Neuronal stem cell (in vitro differentiated cells): ENCODE measurements around the gene ETV5.

ENCODE experiments used
- DNase-seq: peaks from one replicate; pipeline ENCODE4 v3.0.0-alpha.2; 2013; ENCODE audit warnings: low spot score
- H2AFZ ChIP-seq: one replicate; pipeline ENCODE4 v1.6.1; 2013; ENCODE audit warnings: mild to moderate bottlenecking, low read length, inconsistent platforms
- H2AK5ac ChIP-seq: 2 replicates; pipeline ENCODE4 v1.6.1; 2013; ENCODE audit warnings: low read depth, mild to moderate bottlenecking, inconsistent platforms, low read length, moderate library complexity, mixed read lengths
- H2BK120ac ChIP-seq: 2 replicates; pipeline ENCODE4 v1.6.1; 2013; ENCODE audit warnings: low read depth, mild to moderate bottlenecking, inconsistent platforms, low read length, moderate library complexity, mixed read lengths
- H2BK12ac ChIP-seq: one replicate; pipeline ENCODE4 v1.6.1; 2013; ENCODE audit warnings: low read length, inconsistent platforms
- H2BK15ac ChIP-seq: 2 replicates; pipeline ENCODE4 v1.6.1; 2013; ENCODE audit warnings: mild to moderate bottlenecking, low read length, inconsistent platforms, mixed read lengths
- H2BK5ac ChIP-seq: one replicate; pipeline ENCODE4 v1.6.1; 2013; ENCODE audit warnings: inconsistent platforms, mild to moderate bottlenecking, low read length, moderate library complexity
- H3K14ac ChIP-seq: one replicate; pipeline ENCODE4 v1.6.1; 2013; ENCODE audit warnings: low read length, inconsistent platforms
- H3K18ac ChIP-seq: 2 replicates; pipeline ENCODE4 v1.6.1; 2013; ENCODE audit warnings: low read length, inconsistent platforms
- H3K23ac ChIP-seq: 2 replicates; pipeline ENCODE4 v1.6.1; 2013; ENCODE audit warnings: low read depth, mild to moderate bottlenecking, mixed read lengths, low read length, inconsistent platforms; ENCODE audit not compliant: poor library complexity
- H3K27ac ChIP-seq: replicated peaks from 3 replicates; pipeline ENCODE4 v1.5.1; 2013; ENCODE audit warnings: low read length, inconsistent platforms
- H3K27me3 ChIP-seq, 3 experiments: 2 replicates each; pipeline ENCODE4 v1.6.1; 2013; ENCODE audit warnings: low read length in 3 of 3, mild to moderate bottlenecking in 2 of 3, inconsistent platforms in 1 of 3, low read depth in 1 of 3, mixed read lengths in 1 of 3, moderate library complexity in 1 of 3; ENCODE audit not compliant: control insufficient read depth in 3 of 3, insufficient read depth in 3 of 3
- H3K36me3 ChIP-seq, 2 donors: replicated peaks in 1 of 2; 2 replicates each; pipeline ENCODE4 v1.6.1; 2013; ENCODE audit warnings: low read length in 2 of 2; ENCODE audit not compliant: control insufficient read depth in 2 of 2, insufficient read depth in 2 of 2
- H3K4ac ChIP-seq: 2 replicates; pipeline ENCODE4 v1.6.1; 2013; ENCODE audit warnings: inconsistent platforms, mild to moderate bottlenecking, low read length, moderate library complexity
- H3K4me1 ChIP-seq, 2 donors: 1 replicate in 1 of 2; 2 replicates in 1 of 2; pipeline ENCODE4 v1.6.1; 2013; ENCODE audit warnings: low read length in 2 of 2, low read depth in 1 of 2; ENCODE audit not compliant: control insufficient read depth in 2 of 2, insufficient read depth in 1 of 2
- H3K4me2 ChIP-seq: one replicate; pipeline ENCODE4 v1.6.1; 2013; ENCODE audit warnings: mild to moderate bottlenecking, low read length, inconsistent platforms; ENCODE audit not compliant: insufficient read depth, poor library complexity, severe bottlenecking
- H3K4me3 ChIP-seq, 2 donors: 2 replicates each; pipeline ENCODE4 v1.5.1; 2013; ENCODE audit warnings: low read length in 2 of 2, mild to moderate bottlenecking in 2 of 2, inconsistent platforms in 1 of 2, moderate library complexity in 1 of 2
- H3K79me1 ChIP-seq: one replicate; pipeline ENCODE4 v1.6.1; 2013; ENCODE audit warnings: low read depth, mild to moderate bottlenecking, inconsistent platforms, low read length, moderate library complexity
- H3K9ac ChIP-seq: one replicate; pipeline ENCODE4 v1.6.1; 2013; ENCODE audit warnings: mild to moderate bottlenecking, low read depth, low read length, inconsistent platforms; ENCODE audit not compliant: poor library complexity
- H3K9me3 ChIP-seq, 2 donors: replicated peaks in 1 of 2; 2 replicates each; pipeline versions ENCODE3 to v1.6.1; 2013; ENCODE audit warnings: low read length in 2 of 2, mild to moderate bottlenecking in 2 of 2, inconsistent platforms in 1 of 2, low read depth in 1 of 2, mixed read lengths in 1 of 2, moderate library complexity in 1 of 2; ENCODE audit not compliant: control insufficient read depth in 2 of 2, insufficient read depth in 1 of 2
- H4K8ac ChIP-seq: one replicate; pipeline ENCODE4 v1.6.1; 2013; ENCODE audit warnings: low read depth, mild to moderate bottlenecking, inconsistent platforms, low read length, moderate library complexity
- H4K91ac ChIP-seq: one replicate; pipeline ENCODE4 v1.6.1; 2013; ENCODE audit warnings: low read length, low read depth, mild to moderate bottlenecking, inconsistent platforms; ENCODE audit not compliant: poor library complexity
- WGBS, 2 donors: extraction: QIAGEN DNeasy Blood & Tissue Kit; methylation state at CpG; one replicate each; pipeline ENCODE4 v1.1.7; 2013; ENCODE audit warnings: missing lambda C conversion rate in 2 of 2, mixed read lengths in 1 of 2; ENCODE audit not compliant: insufficient read length in 2 of 2, insufficient replicate concordance in 1 of 2; ENCODE audit errors: extremely low coverage in 2 of 2; 5-methylcytosine and 5-hydroxymethylcytosine counted together

The ETV5 gene

DNA sequence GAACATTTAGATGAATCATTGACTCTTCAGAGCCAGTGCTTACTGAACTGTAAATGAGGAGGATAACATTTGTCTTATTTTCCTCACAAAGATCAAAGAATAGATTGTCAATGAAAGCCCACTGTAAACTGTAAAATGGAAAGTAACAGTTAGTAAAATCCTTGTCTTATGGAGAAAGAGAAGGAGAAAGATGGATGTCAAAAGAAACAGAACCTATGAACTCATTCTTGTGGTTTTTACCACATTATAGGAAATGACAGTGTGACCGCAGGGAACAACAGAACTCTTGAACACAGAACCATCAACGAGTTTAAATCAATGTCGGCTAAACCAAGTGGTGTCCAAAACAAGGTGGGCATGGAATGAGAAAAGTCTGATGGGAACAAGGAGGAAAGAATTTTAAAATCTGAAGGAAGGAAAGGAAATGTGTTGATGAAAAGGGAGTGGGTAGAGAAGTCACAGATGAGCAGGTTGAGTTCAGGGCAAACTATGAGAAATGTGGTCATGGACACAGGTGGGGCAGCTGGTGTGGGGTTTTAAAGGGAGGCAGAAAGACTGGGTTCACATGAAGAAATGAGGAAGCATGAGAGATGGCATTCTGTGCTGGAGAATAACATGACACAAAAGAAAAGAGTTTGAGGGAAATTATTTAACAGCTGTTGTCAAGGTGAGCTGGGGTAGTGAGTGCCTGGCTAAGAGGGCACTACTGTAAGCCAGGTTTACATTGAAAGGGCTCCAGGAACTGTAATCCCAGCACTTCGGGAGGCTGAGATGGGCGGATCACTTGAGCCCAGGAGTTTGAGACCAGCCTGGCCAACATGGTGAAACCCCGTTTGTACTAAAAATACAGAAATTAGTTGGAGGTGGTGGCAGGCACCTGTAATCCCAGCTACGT is 42.4 kb upstream of the ETV5 start:
- H4K8ac ChIP-seq: no peak overlapping the region
- no peaks in the 10 kb centered on the region for H3K36me3 ChIP-seq
- WGBS, 2 donors: no CpG with 5 or more reads among the region's 7 CpGs
- H2AFZ ChIP-seq: no peak overlapping the region
- H3K4me1 ChIP-seq: peaks cover 0 to 2% of the 10 kb centered on the region in 2 donors
- no peaks in the 10 kb centered on the region for H3K9me3 ChIP-seq
- DNase-seq: no peak
- no peak overlapping the region for H3K14ac ChIP-seq
- no peak overlapping the region for H3K4me3 ChIP-seq
- no peak overlapping the region for H3K9ac ChIP-seq
- H2BK15ac ChIP-seq: no peak overlapping the region
- H3K4ac ChIP-seq: no peak overlapping the region
- no peak overlapping the region for H3K23ac ChIP-seq
- H3K27ac ChIP-seq: no peak overlapping the region
- H2BK12ac ChIP-seq: no peak overlapping the region
- peaks cover 0 to 15% (median 0%) of the 10 kb centered on the region in 3 experiments for H3K27me3 ChIP-seq
- H2BK5ac ChIP-seq: no peak overlapping the region
- H2BK120ac ChIP-seq: no peak overlapping the region
- no peak overlapping the region for H3K18ac ChIP-seq
- no peak overlapping the region for H3K4me2 ChIP-seq
- H2AK5ac ChIP-seq: no peak overlapping the region
- no peak overlapping the region for H4K91ac ChIP-seq
- H3K79me1 ChIP-seq: no peaks in the 10 kb centered on the region

DNA sequence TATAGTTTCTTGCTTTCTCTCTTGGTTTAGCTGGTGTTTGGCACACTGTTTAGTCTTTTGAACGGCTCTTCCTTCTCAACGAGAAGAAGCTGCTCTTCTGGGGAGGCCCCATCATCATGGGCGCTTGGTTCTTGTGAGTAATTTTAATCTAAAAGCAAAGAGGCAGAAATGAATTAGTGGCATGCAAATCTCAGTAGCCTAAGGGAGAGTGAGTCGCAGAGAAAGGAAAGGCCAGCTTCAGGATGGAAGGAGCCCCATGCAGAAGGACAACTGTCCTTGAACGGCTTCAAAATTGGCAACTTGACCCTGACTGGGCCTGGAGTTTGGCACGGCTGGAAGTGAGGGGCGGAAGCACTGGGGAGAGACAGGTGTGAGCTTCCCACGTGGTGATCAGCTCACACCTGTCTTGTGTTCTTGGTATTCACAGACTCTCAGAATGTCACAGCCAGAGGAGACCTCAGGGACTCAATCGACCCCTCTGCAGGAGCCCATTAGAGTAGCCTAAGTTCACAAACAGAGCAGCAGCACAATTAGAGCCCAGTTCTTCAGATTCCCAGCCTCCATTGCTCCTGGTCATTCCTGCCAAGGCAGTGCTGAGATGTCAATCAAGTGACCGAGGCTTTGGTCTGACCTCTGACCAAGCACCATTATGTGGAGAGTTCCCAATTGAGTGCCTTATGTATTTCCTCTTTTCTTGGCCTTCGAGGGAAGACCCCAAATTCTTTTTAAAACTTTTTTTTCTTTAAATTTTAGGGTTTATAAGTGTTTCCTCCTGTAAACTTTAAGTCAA is 41.3 kb upstream of the ETV5 start:
- Histone ChIP-seq H2AK5ac (no peak overlapping the region), H3K23ac (no peak overlapping the region), H3K4me2 (no peak overlapping the region), H2BK15ac (no peak overlapping the region), H3K27me3 (peaks cover 0 to 15% (median 0%) of the 10 kb centered on the region in 3 experiments), H2AFZ (no peak overlapping the region), H3K14ac (no peak overlapping the region), H2BK12ac (no peak overlapping the region), H3K4me1 (peaks cover 0 to 2% of the 10 kb centered on the region in 2 donors), H3K9ac (no peak overlapping the region), H3K18ac (no peak overlapping the region), H3K9me3 (no peaks in the 10 kb centered on the region), H2BK120ac (no peak overlapping the region), H2BK5ac (no peak overlapping the region), H3K27ac (no peak overlapping the region), H4K91ac (no peak overlapping the region), H3K4ac (no peak overlapping the region), H3K79me1 (no peaks in the 10 kb centered on the region), H4K8ac (no peak overlapping the region), H3K4me3 (no peak overlapping the region), H3K36me3 (no peaks in the 10 kb centered on the region)
- no CpG with 5 or more reads among the region's 11 CpGs for WGBS, 2 donors
- DNase-seq: no peak

DNA sequence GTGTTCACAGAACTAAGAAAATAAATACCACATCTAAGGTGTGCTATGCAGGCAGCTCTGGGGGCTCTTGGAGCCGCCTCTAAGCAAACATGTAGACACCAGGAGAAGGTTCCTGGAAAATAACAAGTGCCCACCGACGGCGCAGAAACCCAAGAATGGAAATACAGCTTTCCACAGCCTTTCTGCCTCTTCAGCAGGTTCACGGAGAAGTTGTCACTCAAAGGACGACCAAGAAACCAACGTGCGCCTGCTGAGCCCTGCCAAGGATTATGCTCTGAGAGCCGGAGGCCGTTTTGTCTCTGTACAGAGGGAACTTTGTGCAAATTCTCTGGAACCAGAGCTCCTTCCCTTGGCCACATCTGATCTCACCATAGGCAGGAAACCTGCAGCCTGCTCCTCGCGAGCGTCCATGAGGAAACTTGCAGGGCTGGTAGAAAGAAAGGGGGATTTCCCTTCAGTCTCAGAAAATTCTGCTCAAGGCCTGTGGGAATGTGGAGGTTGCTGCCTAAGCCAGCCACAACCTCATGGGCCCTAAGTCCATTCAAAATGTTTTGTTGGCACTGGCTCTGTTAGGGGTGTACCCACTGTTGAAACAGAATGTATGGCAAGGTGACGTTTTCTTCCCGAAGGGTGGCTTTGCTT is 40.6 kb upstream of the ETV5 start:
- no peak overlapping the region for H2AFZ ChIP-seq
- no peak overlapping the region for H4K91ac ChIP-seq
- H2AK5ac ChIP-seq: no peak overlapping the region
- no peak overlapping the region for H3K14ac ChIP-seq
- no peak overlapping the region for H3K4ac ChIP-seq
- no peak overlapping the region for H2BK12ac ChIP-seq
- no peak overlapping the region for H2BK120ac ChIP-seq
- no CpG with 5 or more reads among the region's 15 CpGs for WGBS, 2 donors
- no peak for DNase-seq
- H2BK5ac ChIP-seq: no peak overlapping the region
- peaks cover 0 to 15% (median 0%) of the 10 kb centered on the region in 3 experiments for H3K27me3 ChIP-seq
- no peaks in the 10 kb centered on the region for H3K9me3 ChIP-seq
- no peak overlapping the region for H4K8ac ChIP-seq
- H3K27ac ChIP-seq: no peak overlapping the region
- H3K23ac ChIP-seq: no peak overlapping the region
- H3K4me3 ChIP-seq: no peak overlapping the region
- H3K18ac ChIP-seq: no peak overlapping the region
- no peak overlapping the region for H3K4me2 ChIP-seq
- H3K79me1 ChIP-seq: no peaks in the 10 kb centered on the region
- H3K36me3 ChIP-seq: no peaks in the 10 kb centered on the region
- no peak overlapping the region for H2BK15ac ChIP-seq
- peaks cover 0 to 2% of the 10 kb centered on the region in 2 donors for H3K4me1 ChIP-seq
- H3K9ac ChIP-seq: no peak overlapping the region
